K562 (cell line): ENCODE results near the gene ZDHHC8. TPM values are rescaled to one million over a fixed set of nuclear protein-coding genes. Genes with fewer than 3 reads are reported as not detected.
A peak's percentile ranks its signal among the peaks of the same experiment; 100 is the strongest.

Experiments
- ATAC-seq: fragments of 200-7000 bp; cut with Tn5 transposase; 3 replicates; pipeline ENCODE4 v1.9.1; 2020; ENCODE audit warnings: moderate library complexity
- BruUV-seq: library from RNA; stranded (reverse); fragments of 400-500 nt; replicated peaks from 2 replicates; lab custom pipeline; 2021; lab: Mats Ljungman, UMichigan
- CTCF ChIA-PET: fragments of 300-600 bp; formaldehyde crosslinking; extraction: SDS; loops from one replicate; lab custom pipeline; 2021; ENCODE audit warnings: low intra/inter-chr PET ratio; lab: Yijun Ruan, JAX
- POLR2A ChIA-PET: fragments of 300-600, 350-650 bp; sonication (Branson Sonifier 250); formaldehyde crosslinking; extraction: SDS; loops from one replicate; lab custom pipeline; 2021; ENCODE audit warnings: antibody characterized with exemption, inconsistent platforms; lab: Yijun Ruan, JAX
- DNase-seq, 4 experiments: peaks; one replicate each; pipeline versions ENCODE4 v3.0.0 to v3.0.0-alpha.2; 2011 to 2018; ENCODE audit warnings: low spot score in 3 of 4, mixed read lengths in 3 of 4; ENCODE audit errors: extremely low read depth in 1 of 4
- FAIRE-seq: peaks from 2 replicates; lab custom pipeline; 2011; peaks lifted over from hg19 to GRCh38; lab: Jason Lieb, UNC
- H2AFZ ChIP-seq: 2 replicates; pipeline ENCODE4 v1.6.0; 2011; ENCODE audit warnings: low read depth, low read length, control low read depth, inconsistent platforms
- H3K27ac ChIP-seq: fragments of 200-600 bp; 3 replicates; pipeline ENCODE4 v1.8.0; 2011; ENCODE audit warnings: low read depth, mild to moderate bottlenecking, control low read depth, inconsistent platforms, low read length, moderate library complexity, mixed read lengths; ENCODE audit errors: extremely low read depth
- H3K27me3 ChIP-seq, 2 experiments: fragments of 300-600 bp in 1 of 2; 2 replicates in 1 of 2; 3 replicates in 1 of 2; pipeline versions ENCODE4 v1.6.0 to v1.8.0; 2011; ENCODE audit warnings: inconsistent platforms in 2 of 2, low read length in 2 of 2, mild to moderate bottlenecking in 1 of 2, mixed read lengths in 1 of 2, moderate library complexity in 1 of 2; ENCODE audit not compliant: control insufficient read depth in 2 of 2, insufficient read depth in 2 of 2
- H3K36me3 ChIP-seq: fragments of 300-600 bp; 3 replicates; pipeline ENCODE4 v1.8.0; 2011; ENCODE audit warnings: mild to moderate bottlenecking, low read length, inconsistent platforms; ENCODE audit not compliant: control insufficient read depth, insufficient read depth
- H3K4me1 ChIP-seq, 2 experiments: fragments of 200-600 bp in 1 of 2; replicated peaks in 1 of 2; 2 replicates in 1 of 2; 3 replicates in 1 of 2; pipeline versions ENCODE4 v1.5.1 to v1.8.0; 2011; ENCODE audit warnings: inconsistent platforms in 2 of 2, low read length in 2 of 2, mild to moderate bottlenecking in 1 of 2, mixed read lengths in 1 of 2, moderate library complexity in 1 of 2; ENCODE audit not compliant: control insufficient read depth in 2 of 2, insufficient read depth in 2 of 2
- H3K4me2 ChIP-seq: 2 replicates; pipeline ENCODE4 v1.6.1; 2011; ENCODE audit warnings: low read length, control low read depth, inconsistent platforms, mixed read lengths; ENCODE audit not compliant: insufficient read depth
- H3K4me3 ChIP-seq: fragments of 200-600 bp; sonication (generic), shearing (Covaris generic); 2 replicates; pipeline ENCODE4 v1.5.1; 2016; ENCODE audit warnings: control low read depth, inconsistent platforms
- H3K79me2 ChIP-seq: fragments of 200-600 bp; 3 replicates; pipeline ENCODE4 v1.8.0; 2011; ENCODE audit warnings: low read length, inconsistent platforms; ENCODE audit not compliant: control insufficient read depth, insufficient read depth
- H3K9ac ChIP-seq, 2 experiments: 2 replicates each; pipeline versions ENCODE4 v1.6.0 to v1.6.1; 2011; ENCODE audit warnings: low read depth in 2 of 2, low read length in 2 of 2, control low read depth in 1 of 2, inconsistent platforms in 1 of 2, mild to moderate bottlenecking in 1 of 2, mixed read lengths in 1 of 2; ENCODE audit not compliant: insufficient read depth in 1 of 2
- H3K9me1 ChIP-seq: one replicate; pipeline ENCODE4 v1.6.0; 2011; ENCODE audit warnings: inconsistent platforms, mild to moderate bottlenecking, low read length, moderate library complexity; ENCODE audit not compliant: control insufficient read depth, insufficient read depth
- H3K9me3 ChIP-seq: replicated peaks from 2 replicates; pipeline ENCODE4 v1.5.1; 2011; ENCODE audit warnings: low read depth, low read length, inconsistent platforms; ENCODE audit not compliant: control insufficient read depth, insufficient read depth
- H4K20me1 ChIP-seq: replicated peaks from 2 replicates; pipeline ENCODE4 v1.6.1; 2011; ENCODE audit warnings: low read length, inconsistent platforms, mixed read lengths; ENCODE audit not compliant: control insufficient read depth, insufficient read depth
- BRCA1 ChIP-seq, 2 experiments: fragments of 450-650 bp in 1 of 2; sonication (generic) in 1 of 2; formaldehyde crosslinking in 1 of 2; IDR thresholded peaks; 2 replicates each; pipeline versions ENCODE4 v1.5.0 to v1.6.1; 2017 to 2020; ENCODE audit warnings: mild to moderate bottlenecking in 1 of 2, missing genetic modification reagents in 1 of 2
- EP300 ChIP-seq: IDR thresholded peaks from 2 replicates; pipeline ENCODE4 v1.6.1; 2012; ENCODE audit warnings: low read length, improper control_type of control experiment
- EZH2 ChIP-seq: IDR thresholded peaks from 2 replicates; pipeline ENCODE4 v1.6.1; 2012; ENCODE audit warnings: low read depth, mild to moderate bottlenecking, inconsistent platforms, low read length, borderline replicate concordance
- GTF3C2 ChIP-seq: IDR thresholded peaks from 3 replicates; pipeline ENCODE4 v1.6.1; 2011; ENCODE audit warnings: borderline replicate concordance, mild to moderate bottlenecking, moderate library complexity; ENCODE audit not compliant: insufficient read length; ENCODE audit errors: extremely low read depth
- HSF4 ChIP-seq: fragments of 250-450 bp; sonication (Bioruptor Pico); IDR thresholded peaks from 2 replicates; pipeline ENCODE4 v2.1.2; 2022; ENCODE audit warnings: mild to moderate bottlenecking, moderate library complexity, borderline replicate concordance
- RBM14 ChIP-seq: fragments of 200-400 bp; formaldehyde crosslinking; IDR thresholded peaks from 2 replicates; pipeline ENCODE4 v1.6.1; 2018; ENCODE audit warnings: low read depth, mild to moderate bottlenecking, low read length, moderate library complexity, borderline replicate concordance; ENCODE audit not compliant: insufficient read depth
- RBM25 ChIP-seq: fragments of 200-400 bp; formaldehyde crosslinking; IDR thresholded peaks from 2 replicates; pipeline ENCODE4 v1.6.1; 2018; ENCODE audit warnings: low read length, low read depth, moderate library complexity; ENCODE audit not compliant: severe bottlenecking
- SETDB1 ChIP-seq: IDR thresholded peaks from one replicate; pipeline ENCODE4 v1.6.1; 2012; ENCODE audit warnings: low read length, control low read depth, inconsistent platforms
- TCF15 ChIP-seq: fragments of 250-450 bp; sonication (Bioruptor Pico); IDR thresholded peaks from 2 replicates; pipeline ENCODE4 v1.8.0; 2022; ENCODE audit warnings: moderate library complexity, mild to moderate bottlenecking, inconsistent platforms
- TCF3 ChIP-seq: sonication (generic); formaldehyde crosslinking; IDR thresholded peaks from 2 replicates; pipeline ENCODE4 v1.4.0; 2020; ENCODE audit warnings: mild to moderate bottlenecking, missing genetic modification reagents
- ZC3H4 ChIP-seq: sonication (generic); formaldehyde crosslinking; IDR thresholded peaks from 2 replicates; pipeline ENCODE4 v1.9.0; 2021; ENCODE audit warnings: missing genetic modification reagents, borderline replicate concordance
- WGBS: fragments of 100-300 bp; shearing (Covaris generic); methylation state at CpG from one replicate; pipeline ENCODE4 v1.1.6; 2016; ENCODE audit warnings: low coverage, mixed read lengths; ENCODE audit not compliant: insufficient coverage; ENCODE audit errors: missing lambda C conversion rate; 5-methylcytosine and 5-hydroxymethylcytosine counted together
- in situ Hi-C: fragments of 300-500 bp; cut with MboI; formaldehyde crosslinking; loops from 4 replicates; pipeline ENCODE4 v1.15.0; 2018; ENCODE audit warnings: inconsistent platforms, mixed read lengths
- intact Hi-C: fragments of 100-400 bp; cut with micrococcal nuclease; formaldehyde crosslinking; loops from 2 replicates; pipeline ENCODE4 v1.14.2; 2022
- polyA plus RNA-seq, 8 experiments: library from polyadenylated mRNA; depleted of rRNA in 4 of 8; stranded (reverse) in 5 of 8; unstranded in 3 of 8; fragments of >200 nt; fragmentation: Nextera tagmentation in 2 of 8; fragmentation: Illumina TruSeq in 1 of 8; extraction: Ambion mirVana in 2 of 8; extraction: Trizol in 1 of 8; gene quantifications; 2 replicates each; pipeline versions ENCODE4 v1.2.1 to v1.2.3, GENCODE V29; 2011 to 2014; ENCODE audit warnings: inconsistent platforms in 1 of 8, missing spikeins in 1 of 8
- total RNA-seq, 7 experiments: library from RNA; depleted of rRNA in 6 of 7; stranded (reverse); fragments of >200 nt in 6 of 7; fragmentation: Illumina TruSeq in 2 of 7; extraction: Trizol in 2 of 7; gene quantifications; 2 replicates each; pipeline versions ENCODE4 v1.2.1 to v1.2.3, GENCODE V29; 2011 to 2021; ENCODE audit warnings: low replicate concordance in 1 of 7

ZDHHC8 gene
- total and polyA plus RNA-seq, 9 of the 15 experiments (the other 6 are each of a cell fraction or from before 2014, with no cell fraction given): 0.04 to 109 (median 16.4) TPM

GRCh38 chr22:20145832-20146223, 14.2 kb downstream of the ZDHHC8 start (continued):
- TF ChIP-seq GTF3C2: no peak
- no peak for TF ChIP-seq EZH2

- BruUV-seq: no TSS peak
- intact Hi-C loops (no loop called here), in situ Hi-C loops (no loop called here)
- Histone ChIP-seq H2AFZ (no peak overlapping the region), H3K36me3 (no peaks in the 10 kb centered on the region; the same call in 2 of the 3 replicates), H3K4me1 (peaks cover 0 to 80% of the 10 kb centered on the region in 2 experiments; a peak in 2 of 5 replicates), H3K79me2 (no peaks in the 10 kb centered on the region), H3K27me3 (peaks cover 0 to under 1% of the 10 kb centered on the region in 2 experiments; a peak in 2 of 5 replicates), H3K4me3 (no peak overlapping the region), H3K4me2 (no peak overlapping the region), H3K9me3 (no peaks in the 10 kb centered on the region), H3K9me1 (no peaks in the 10 kb centered on the region), H4K20me1 (peaks cover 15% of the 10 kb centered on the region), H3K27ac (no peak overlapping the region), H3K9ac (peak overlapping the region in 1 of 2 experiments; percentile 3; a peak in 2 of 4 replicates)
- POLR2A ChIA-PET: interaction anchor here (0.6 to 1.0 kb wide), 2 partner anchors 9 to 18 kb away, joined by 3 read pairs; no protein-coding TSS in a partner anchor
- CTCF ChIA-PET: interaction anchor here (0.7 kb wide), 1 partner anchor 53 kb away, joined by 3 read pairs; no protein-coding TSS in a partner anchor
- WGBS: 33% methylated on average over 22 of the region's 22 CpGs
- no peak for FAIRE-seq
- DNase-seq: peak in 2 of 4 experiments; percentile 66 to 75
- ATAC-seq: peak; percentile 27; the same call in 2 of the 3 replicates
- TF ChIP-seq RBM14: 0 out of 2 replicates have a peak, but pooled peaks have one; percentile 26
- TF ChIP-seq HSF4 (CRISPR knock-in tag): no peak
- no peak for TF ChIP-seq EP300
- no peak for TF ChIP-seq TCF15
- no peak for TF ChIP-seq TCF3 (CRISPR knock-in tag)
- no peak for TF ChIP-seq RBM25
- TF ChIP-seq SETDB1: peak; percentile 20
- no peak for TF ChIP-seq BRCA1 (IDR thresholded peaks at IDR 0.05)
- 0 out of 2 replicates have a peak, but pooled peaks have one; percentile 30 for TF ChIP-seq BRCA1 (CRISPR knock-in tag; IDR thresholded peaks at IDR 0.05)
- 0 out of 2 replicates have a peak, but pooled peaks have one; percentile 17 for TF ChIP-seq ZC3H4
Measured at GRCh38 chr22:20146777-20147176, 15.2 kb downstream of the ZDHHC8 start.
